ENCODE data around the gene ITIH3.

- TF ChIP-seq CTCF (IDR thresholded peaks at IDR 0.05; ENCODE audit: poor library complexity) = no peak
- TF ChIP-seq EZH2phosphoT487 (IDR thresholded peaks at IDR 0.05; ENCODE audit: low read depth, severe bottlenecking, unreplicated experiment) = no peak
- TF ChIP-seq EZH2 (IDR thresholded peaks at IDR 0.05; ENCODE audit: borderline replicate concordance) = no peak
These were observed 49.3 kb downstream of the ITIH3 start for GRCh38 chr3:52843881-52844280.
